HepG2 (cell line): ENCODE data around the gene TCFL5. TPM values are rescaled to one million over a fixed set of nuclear protein-coding genes. Genes with fewer than 3 reads are reported as not detected.
A peak's percentile ranks its signal among the peaks of the same experiment; 100 is the strongest.

Source experiments
- AKAP8 ChIP-seq: sonication (generic); formaldehyde crosslinking; IDR thresholded peaks from 2 replicates; pipeline ENCODE4 v1.5.1; 2020; ENCODE audit warnings: mild to moderate bottlenecking, missing genetic modification reagents
- ATF7 ChIP-seq, 2 experiments: fragments of 450-650 bp in 1 of 2; sonication (generic) in 1 of 2; formaldehyde crosslinking in 1 of 2; IDR thresholded peaks; 2 replicates each; pipeline versions ENCODE4 v1.4.0 to v1.6.1; 2016 to 2020; ENCODE audit warnings: antibody characterized with exemption in 1 of 2, mild to moderate bottlenecking in 1 of 2, missing genetic modification reagents in 1 of 2
- BHLHE40 ChIP-seq: IDR thresholded peaks from 2 replicates; pipeline ENCODE4 v1.6.1; 2011; ENCODE audit warnings: low read length, improper control_type of control experiment
- BRCA1 ChIP-seq: sonication (generic); formaldehyde crosslinking; IDR thresholded peaks from 2 replicates; pipeline ENCODE4 v1.4.0; 2020; ENCODE audit warnings: missing genetic modification reagents
- DDIT3 ChIP-seq: sonication (generic); formaldehyde crosslinking; IDR thresholded peaks from 2 replicates; pipeline ENCODE4 v1.4.0; 2020; ENCODE audit warnings: mild to moderate bottlenecking, missing genetic modification reagents
- DR1 ChIP-seq: sonication (generic); formaldehyde crosslinking; IDR thresholded peaks from 2 replicates; pipeline ENCODE4 v1.8.0; 2021; ENCODE audit warnings: mild to moderate bottlenecking, missing genetic modification reagents, inconsistent platforms
- FOXA1 ChIP-seq, 2 experiments: fragments of 450-650 bp in 1 of 2; sonication (generic) in 1 of 2; formaldehyde crosslinking in 1 of 2; IDR thresholded peaks; 2 replicates each; pipeline versions ENCODE4 v1.4.0 to v1.6.1; 2016 to 2020; ENCODE audit warnings: missing genetic modification reagents in 1 of 2
- FOXO4 ChIP-seq: sonication (generic); formaldehyde crosslinking; conservative IDR thresholded peaks from 2 replicates; pipeline ENCODE4 v1.8.1; 2023; ENCODE audit warnings: missing genetic modification reagents
- GTF3A ChIP-seq: sonication (generic); formaldehyde crosslinking; conservative IDR thresholded peaks from 2 replicates; pipeline ENCODE4 v1.4.0; 2020; ENCODE audit warnings: mild to moderate bottlenecking, missing genetic modification reagents
- IKZF5 ChIP-seq: IDR thresholded peaks from 2 replicates; pipeline ENCODE4 v1.6.1; 2018; ENCODE audit warnings: missing genetic modification reagents, mild to moderate bottlenecking, missing compliant biosample characterization
- KMT2B ChIP-seq: IDR thresholded peaks from 2 replicates; pipeline ENCODE4 v1.6.1; 2016; ENCODE audit warnings: missing genetic modification reagents, missing compliant biosample characterization
- MBD4 ChIP-seq: IDR thresholded peaks from 2 replicates; pipeline ENCODE4 v1.6.1; 2012; ENCODE audit warnings: low read length, inconsistent platforms, borderline replicate concordance
- NFYB ChIP-seq: sonication (generic); formaldehyde crosslinking; IDR thresholded peaks from 2 replicates; pipeline ENCODE4 v1.4.0; 2020; ENCODE audit warnings: missing genetic modification reagents
- NR2F1 ChIP-seq, 2 experiments: fragments of 450-650 bp in 1 of 2; formaldehyde crosslinking in 1 of 2; IDR thresholded peaks; 2 replicates each; pipeline versions ENCODE4 v1.5.0 to v1.6.1; 2016 to 2020; ENCODE audit warnings: mild to moderate bottlenecking in 1 of 2, missing compliant biosample characterization in 1 of 2, missing genetic modification reagents in 1 of 2, moderate library complexity in 1 of 2
- POGK ChIP-seq: sonication (generic); formaldehyde crosslinking; conservative IDR thresholded peaks from 2 replicates; pipeline ENCODE4 v1.8.0; 2022; ENCODE audit warnings: mild to moderate bottlenecking, moderate library complexity, missing genetic modification reagents
- RBAK ChIP-seq: sonication (generic); formaldehyde crosslinking; IDR thresholded peaks from 2 replicates; pipeline ENCODE4 v1.5.1; 2020; ENCODE audit warnings: mild to moderate bottlenecking, missing genetic modification reagents
- ZBTB46 ChIP-seq: sonication (generic); formaldehyde crosslinking; IDR thresholded peaks from 2 replicates; pipeline ENCODE4 v1.4.0; 2020; ENCODE audit warnings: mild to moderate bottlenecking, missing genetic modification reagents, borderline replicate concordance
- ZFAT ChIP-seq: sonication (generic); formaldehyde crosslinking; conservative IDR thresholded peaks from 2 replicates; pipeline ENCODE4 v1.8.1; 2023; ENCODE audit warnings: missing genetic modification reagents, inconsistent platforms
- ZFP90 ChIP-seq: sonication (generic); formaldehyde crosslinking; IDR thresholded peaks from 2 replicates; pipeline ENCODE4 v1.8.0; 2022; ENCODE audit warnings: missing genetic modification reagents, mild to moderate bottlenecking, inconsistent platforms, borderline replicate concordance
- ZNF263 ChIP-seq: sonication (generic); formaldehyde crosslinking; IDR thresholded peaks from 2 replicates; pipeline ENCODE4 v1.4.0; 2020; ENCODE audit warnings: missing genetic modification reagents
- ZNF605 ChIP-seq: sonication (generic); formaldehyde crosslinking; IDR thresholded peaks from 2 replicates; pipeline ENCODE4 v1.8.0; 2022; ENCODE audit warnings: mild to moderate bottlenecking, missing genetic modification reagents
- polyA plus RNA-seq, 8 experiments: library from polyadenylated mRNA; depleted of rRNA in 3 of 8; stranded (reverse) in 7 of 8; unstranded in 1 of 8; fragments of >200 nt; fragmentation: Illumina TruSeq in 4 of 8; extraction: Trizol in 4 of 8; gene quantifications; 2 replicates each; pipeline versions ENCODE4 v1.2.1 to v1.2.3, GENCODE V29; 2011 to 2016; ENCODE audit warnings: low read depth in 4 of 8, missing spikeins in 1 of 8, mixed read lengths in 1 of 8; ENCODE audit not compliant: insufficient read depth in 1 of 8
- total RNA-seq, 5 experiments: library from RNA; depleted of rRNA; stranded (reverse); fragments of >200 nt; fragmentation: Illumina TruSeq; extraction: Trizol; gene quantifications; 2 replicates each; pipeline ENCODE4 v1.2.3, GENCODE V29; 2016; ENCODE audit warnings: low read depth in 1 of 5

The TCFL5 gene
- total and polyA plus RNA-seq, 2 of the 13 experiments (the other 11 are each of a cell fraction or from before 2014, with no cell fraction given): 14.8 to 20.0 TPM

GRCh38 chr20:62900052-62900691, 38.5 kb upstream of the TCFL5 start (continued):
- TF ChIP-seq ZBTB46 (CRISPR knock-in tag) (no peak), ZNF263 (CRISPR knock-in tag) (peak; percentile 71), BRCA1 (CRISPR knock-in tag) (peak; percentile 98), KMT2B (CRISPR knock-in tag) (0 out of 2 replicates have a peak, but pooled peaks have one; percentile 45), NR2F1 (CRISPR knock-in tag; IDR thresholded peaks at IDR 0.05) (peak in 1 of 2 experiments; percentile 45; a peak in 2 of 4 replicates), MBD4 (no peak), ZNF605 (peak; percentile 72; the same call in 1 of the 2 replicates), GTF3A (CRISPR knock-in tag) (no peak; the same call in 1 of the 2 replicates), DR1 (CRISPR knock-in tag) (peak; percentile 74), FOXA1 (IDR thresholded peaks at IDR 0.05) (no peak), FOXA1 (CRISPR knock-in tag; IDR thresholded peaks at IDR 0.05) (no peak), POGK (CRISPR knock-in tag) (no peak; the same call in 1 of the 2 replicates), RBAK (CRISPR knock-in tag) (no peak), NFYB (CRISPR knock-in tag) (peak; percentile 68), BHLHE40 (no peak), DDIT3 (CRISPR knock-in tag) (peak; percentile 23; the same call in 1 of the 2 replicates), FOXO4 (CRISPR knock-in tag) (no peak), ZFP90 (CRISPR knock-in tag) (peak; percentile 97), ZFAT (CRISPR knock-in tag) (no peak; the same call in 1 of the 2 replicates), ATF7 (IDR thresholded peaks at IDR 0.05) (no peak), ATF7 (CRISPR knock-in tag; IDR thresholded peaks at IDR 0.05) (peak; percentile 60; the same call in 1 of the 2 replicates), IKZF5 (peak; percentile 94), AKAP8 (CRISPR knock-in tag) (peak; percentile 100)
